C4-2B (cell line): ENCODE data around the gene SLC28A3.

Experiments
- CTCF ChIP-seq: fragments of 450-650 bp; conservative IDR thresholded peaks from 2 replicates; pipeline ENCODE4 v1.5.1; 2017; ENCODE audit warnings: mild to moderate bottlenecking
- ZFX ChIP-seq: fragments of 450-650 bp; IDR thresholded peaks from 2 replicates; pipeline ENCODE4 v1.6.1; 2017

DNA sequence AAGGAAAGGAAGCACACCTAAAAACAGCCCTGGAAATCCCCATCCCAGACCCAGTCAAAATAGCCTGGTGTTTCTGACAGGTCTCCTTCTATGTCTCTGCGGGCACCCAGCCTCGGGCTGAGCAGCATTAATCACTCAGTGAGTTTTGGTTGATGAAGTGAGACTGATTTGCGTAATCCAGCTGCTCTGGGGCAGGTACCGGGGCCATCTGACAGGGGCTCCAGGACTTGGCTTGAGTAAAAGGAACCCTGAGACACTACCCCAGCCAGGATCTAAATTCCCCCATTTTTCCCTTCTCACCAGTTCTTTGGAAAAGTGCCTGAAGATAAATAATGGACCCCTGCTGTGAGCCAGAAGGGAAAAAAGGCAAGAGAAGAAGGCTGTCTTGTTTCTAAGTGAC, 596 bp downstream of the SLC28A3 start:
- TF ChIP-seq CTCF (no peak), ZFX (no peak)
